ENCODE results near the gene RCOR2.

Gene RCOR2

GRCh38 chr11:63909591-63910506 is 7.1 kb downstream of the RCOR2 start:
- no peak for TF ChIP-seq EZH2 (IDR thresholded peaks at IDR 0.05; ENCODE audit: borderline replicate concordance, low read depth, low read length, severe bottlenecking)
- TF ChIP-seq CTCF (IDR thresholded peaks at IDR 0.05; ENCODE audit: borderline replicate concordance, extremely low read depth, low read length, poor library complexity, severe bottlenecking) = no peak
- peaks cover 40% of the 10 kb centered on the region for H3K36me3 ChIP-seq (ENCODE audit: insufficient read depth, low read length)
- H3K27me3 ChIP-seq (ENCODE audit: insufficient read depth, low read length, poor library complexity) = no peaks in the 10 kb centered on the region
- no peaks in the 10 kb centered on the region for H3K4me1 ChIP-seq (ENCODE audit: insufficient read depth, low read length)
- no peak overlapping the region for H2AFZ ChIP-seq (ENCODE audit: low read depth, low read length)
- peaks cover 10% of the 10 kb centered on the region for H4K20me1 ChIP-seq (ENCODE audit: insufficient read depth, low read length)
- H3K9me3 ChIP-seq (ENCODE audit: insufficient read depth, low read length, severe bottlenecking) = no peaks in the 10 kb centered on the region
- no peak overlapping the region for H3K27ac ChIP-seq (ENCODE audit: low read length)
- DNase-seq = no peak
- H3K4me2 ChIP-seq (ENCODE audit: insufficient read depth, low read length) = no peak overlapping the region
- H3K9ac ChIP-seq (ENCODE audit: low read depth, low read length) = no peak overlapping the region
- no peaks in the 10 kb centered on the region for H3K79me2 ChIP-seq (ENCODE audit: insufficient read depth, low read length)
- H3K4me3 ChIP-seq (ENCODE audit: low read depth in 1 of 2, low read length in 2 of 2) = no peak overlapping the region
- ATAC-seq (ENCODE audit: insufficient read depth, low read depth) = no peak

- no peak overlapping the region for H3K9ac ChIP-seq (ENCODE audit: low read depth, low read length)
- ATAC-seq (ENCODE audit: insufficient read depth, low read depth) = no peak
- H2AFZ ChIP-seq (ENCODE audit: low read depth, low read length) = no peak overlapping the region
- no peak overlapping the region for H3K4me3 ChIP-seq (ENCODE audit: low read depth in 1 of 2, low read length in 2 of 2)
- H3K4me2 ChIP-seq (ENCODE audit: insufficient read depth, low read length) = no peak overlapping the region
- TF ChIP-seq CTCF (IDR thresholded peaks at IDR 0.05; ENCODE audit: borderline replicate concordance, extremely low read depth, low read length, poor library complexity, severe bottlenecking) (no peak), EZH2 (IDR thresholded peaks at IDR 0.05; ENCODE audit: borderline replicate concordance, low read depth, low read length, severe bottlenecking) (no peak)
- H3K36me3 ChIP-seq (ENCODE audit: insufficient read depth, low read length) = peaks cover 50% of the 10 kb centered on the region
- H4K20me1 ChIP-seq (ENCODE audit: insufficient read depth, low read length) = peaks cover 9% of the 10 kb centered on the region
- no peaks in the 10 kb centered on the region for H3K4me1 ChIP-seq (ENCODE audit: insufficient read depth, low read length)
- no peaks in the 10 kb centered on the region for H3K9me3 ChIP-seq (ENCODE audit: insufficient read depth, low read length, severe bottlenecking)
- DNase-seq = no peak
- no peak overlapping the region for H3K27ac ChIP-seq (ENCODE audit: low read length)
- H3K79me2 ChIP-seq (ENCODE audit: insufficient read depth, low read length) = no peaks in the 10 kb centered on the region
- no peaks in the 10 kb centered on the region for H3K27me3 ChIP-seq (ENCODE audit: insufficient read depth, low read length, poor library complexity)
Observed at GRCh38 chr11:63908631-63909401, 8.1 kb downstream of the RCOR2 start.

GRCh38 chr11:63907808-63908530 is 9.0 kb downstream of the RCOR2 start:
- DNase-seq (no peak), ATAC-seq (ENCODE audit: insufficient read depth, low read depth) (no peak)
- H4K20me1 ChIP-seq (ENCODE audit: insufficient read depth, low read length) = peaks cover 12% of the 10 kb centered on the region
- H3K9ac ChIP-seq (ENCODE audit: low read depth, low read length) = no peak overlapping the region
- H3K4me3 ChIP-seq (ENCODE audit: low read depth in 1 of 2, low read length in 2 of 2) = no peak overlapping the region
- H3K79me2 ChIP-seq (ENCODE audit: insufficient read depth, low read length) = no peaks in the 10 kb centered on the region
- no peak overlapping the region for H3K4me2 ChIP-seq (ENCODE audit: insufficient read depth, low read length)
- peaks cover 59% of the 10 kb centered on the region for H3K36me3 ChIP-seq (ENCODE audit: insufficient read depth, low read length)
- H3K9me3 ChIP-seq (ENCODE audit: insufficient read depth, low read length, severe bottlenecking) = no peaks in the 10 kb centered on the region
- H3K27ac ChIP-seq (ENCODE audit: low read length) = no peak overlapping the region
- H2AFZ ChIP-seq (ENCODE audit: low read depth, low read length) = no peak overlapping the region
- H3K4me1 ChIP-seq (ENCODE audit: insufficient read depth, low read length) = no peaks in the 10 kb centered on the region
- no peak for TF ChIP-seq EZH2 (IDR thresholded peaks at IDR 0.05; ENCODE audit: borderline replicate concordance, low read depth, low read length, severe bottlenecking)
- no peak for TF ChIP-seq CTCF (IDR thresholded peaks at IDR 0.05; ENCODE audit: borderline replicate concordance, extremely low read depth, low read length, poor library complexity, severe bottlenecking)
- no peaks in the 10 kb centered on the region for H3K27me3 ChIP-seq (ENCODE audit: insufficient read depth, low read length, poor library complexity)

Data from DND-41 (cell line).